Esophagus squamous epithelium (tissue), 4 donors: ENCODE measurements around the gene CMTM8.

Experiments
- POLR2A ChIP-seq, 4 donors: fragments of 450-650 bp; IDR thresholded peaks; one replicate each; pipeline ENCODE4 v1.6.1; 2017; ENCODE audit warnings: antibody characterized with exemption in 4 of 4, mild to moderate bottlenecking in 4 of 4, moderate library complexity in 3 of 4
- TF ChIP-seq, protein P1 (sequence below), 6 experiments: fragments of 450-650 bp in 4 of 6; fragments of 200-600 bp in 2 of 6; sonication (generic) in 2 of 6; IDR thresholded peaks; one replicate each; pipeline ENCODE4 v1.5.1; 2016 to 2019; ENCODE audit warnings: antibody characterized with exemption in 6 of 6, mild to moderate bottlenecking in 4 of 6, moderate library complexity in 4 of 6

DNA sequence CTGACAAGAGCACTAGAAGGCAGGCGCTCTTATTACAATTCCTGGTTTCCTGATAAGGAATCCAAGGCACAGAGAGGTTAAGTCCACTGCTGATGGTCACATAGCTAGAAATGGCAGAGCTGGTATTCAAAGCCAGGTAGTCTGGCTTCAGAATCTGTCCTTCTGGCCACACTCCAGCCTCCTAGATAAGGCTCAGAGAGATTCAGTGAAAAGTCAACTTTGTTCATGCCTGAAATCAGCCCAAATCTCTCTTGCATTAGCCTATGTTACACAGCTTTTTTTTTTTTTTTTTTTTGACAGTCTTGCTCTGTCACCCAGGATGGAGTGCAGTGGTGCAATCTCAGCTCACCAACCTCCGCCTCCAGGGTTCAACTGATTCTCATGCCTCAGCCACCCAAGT is 21.1 kb upstream of the CMTM8 start:
- TF ChIP-seq, protein P1, sequence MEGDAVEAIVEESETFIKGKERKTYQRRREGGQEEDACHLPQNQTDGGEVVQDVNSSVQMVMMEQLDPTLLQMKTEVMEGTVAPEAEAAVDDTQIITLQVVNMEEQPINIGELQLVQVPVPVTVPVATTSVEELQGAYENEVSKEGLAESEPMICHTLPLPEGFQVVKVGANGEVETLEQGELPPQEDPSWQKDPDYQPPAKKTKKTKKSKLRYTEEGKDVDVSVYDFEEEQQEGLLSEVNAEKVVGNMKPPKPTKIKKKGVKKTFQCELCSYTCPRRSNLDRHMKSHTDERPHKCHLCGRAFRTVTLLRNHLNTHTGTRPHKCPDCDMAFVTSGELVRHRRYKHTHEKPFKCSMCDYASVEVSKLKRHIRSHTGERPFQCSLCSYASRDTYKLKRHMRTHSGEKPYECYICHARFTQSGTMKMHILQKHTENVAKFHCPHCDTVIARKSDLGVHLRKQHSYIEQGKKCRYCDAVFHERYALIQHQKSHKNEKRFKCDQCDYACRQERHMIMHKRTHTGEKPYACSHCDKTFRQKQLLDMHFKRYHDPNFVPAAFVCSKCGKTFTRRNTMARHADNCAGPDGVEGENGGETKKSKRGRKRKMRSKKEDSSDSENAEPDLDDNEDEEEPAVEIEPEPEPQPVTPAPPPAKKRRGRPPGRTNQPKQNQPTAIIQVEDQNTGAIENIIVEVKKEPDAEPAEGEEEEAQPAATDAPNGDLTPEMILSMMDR (IDR thresholded peaks at IDR 0.05): no peak
- no peak for TF ChIP-seq POLR2A (IDR thresholded peaks at IDR 0.05)
